ENCODE results near the gene NKD2.

- no peak for TF ChIP-seq CTCF (IDR thresholded peaks at IDR 0.05)
- no peak for TF ChIP-seq USF2 (CRISPR knock-in tag; IDR thresholded peaks at IDR 0.05)
- no peak for TF ChIP-seq ZBTB21 (CRISPR knock-in tag; IDR thresholded peaks at IDR 0.05; ENCODE audit: borderline replicate concordance)
- no peak for TF ChIP-seq TP53 (CRISPR knock-in tag; IDR thresholded peaks at IDR 0.05)
- TF ChIP-seq MLX (CRISPR knock-in tag; IDR thresholded peaks at IDR 0.05) = no peak
- TF ChIP-seq ELF4 (CRISPR knock-in tag; IDR thresholded peaks at IDR 0.05; ENCODE audit: low read depth) = no peak
- TF ChIP-seq SP1 (CRISPR knock-in tag; conservative IDR thresholded peaks at IDR 0.05) = no peak
Measured at GRCh38 chr5:1016476-1016875, 7.9 kb downstream of the NKD2 start.

Measured in WTC11 (cell line).